Ectodermal cell (in vitro differentiated cells): ENCODE results near the gene LYRM4.

Experiments used
- H3K27ac ChIP-seq: 2 replicates; pipeline ENCODE4 v1.7.0; 2013; ENCODE audit warnings: mild to moderate bottlenecking, low read depth, low read length; ENCODE audit not compliant: insufficient read depth, poor library complexity, severe bottlenecking
- H3K27me3 ChIP-seq: 2 replicates; pipeline ENCODE4 v1.7.0; 2013; ENCODE audit warnings: mild to moderate bottlenecking, low read length; ENCODE audit not compliant: insufficient read depth, control insufficient read depth, poor library complexity, severe bottlenecking
- H3K36me3 ChIP-seq: one replicate; pipeline ENCODE4 v1.7.0; 2013; ENCODE audit warnings: low read length; ENCODE audit not compliant: control insufficient read depth, insufficient read depth
- H3K4me1 ChIP-seq: one replicate; pipeline ENCODE4 v1.7.0; 2013; ENCODE audit warnings: low read length; ENCODE audit not compliant: control insufficient read depth, insufficient read depth
- H3K4me3 ChIP-seq: 2 replicates; pipeline ENCODE4 v1.7.0; 2013; ENCODE audit warnings: low read depth, low read length, control low read depth; ENCODE audit not compliant: insufficient read depth
- H3K9me3 ChIP-seq: 2 replicates; pipeline ENCODE4 v1.7.0; 2013; ENCODE audit warnings: mild to moderate bottlenecking, low read length, moderate library complexity; ENCODE audit not compliant: control insufficient read depth
- WGBS, 2 experiments: methylation state at CpG; one replicate each; pipeline ENCODE4 v1.1.7; 2013; ENCODE audit warnings: missing lambda C conversion rate in 2 of 2; 5-methylcytosine and 5-hydroxymethylcytosine counted together

The LYRM4 gene

DNA sequence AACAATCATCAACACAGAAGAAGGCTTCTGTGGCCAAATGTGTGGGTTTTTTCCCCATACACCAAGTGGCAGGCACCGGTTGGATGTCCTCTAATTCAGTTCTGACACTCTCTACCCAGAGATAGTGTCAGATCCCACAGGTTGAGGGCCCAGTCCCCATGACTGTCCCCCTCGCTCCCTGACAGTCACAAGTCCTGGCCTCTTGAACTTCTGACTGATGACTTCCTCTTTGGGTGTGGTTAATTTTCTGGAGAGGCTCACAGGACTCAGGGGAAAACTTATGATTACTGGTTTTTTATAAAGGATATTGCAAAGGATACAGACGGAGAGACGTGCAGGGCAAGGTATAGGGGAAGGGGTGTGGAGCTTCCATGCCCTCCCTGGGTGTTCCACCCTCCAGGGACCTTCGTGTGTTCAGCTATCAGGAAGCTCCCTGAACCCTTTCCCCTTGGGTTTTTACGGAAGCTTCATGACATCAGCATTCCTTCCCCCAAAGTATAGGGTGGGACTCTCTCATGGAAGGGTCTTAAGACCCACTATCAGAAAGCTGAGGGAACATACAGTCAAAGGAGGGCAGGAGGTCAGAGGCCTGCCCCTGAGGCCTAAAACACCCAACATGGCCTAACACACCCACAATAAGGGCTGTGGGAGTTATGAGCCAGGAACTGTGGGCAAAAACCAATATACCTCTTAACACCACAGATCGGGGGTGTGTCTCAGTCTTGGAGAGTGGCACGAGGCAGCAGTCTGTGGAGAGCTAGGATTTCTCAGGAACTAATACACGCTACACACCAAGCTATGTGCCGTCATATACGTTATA lies 33.9 kb upstream of the LYRM4 start:
- Histone ChIP-seq H3K36me3 (no peaks in the 10 kb centered on the region), H3K9me3 (no peaks in the 10 kb centered on the region), H3K27ac (no peak overlapping the region), H3K4me1 (peaks cover 2% of the 10 kb centered on the region), H3K27me3 (no peaks in the 10 kb centered on the region), H3K4me3 (no peak overlapping the region)
- whole genome bisulfite sequencing, 2 experiments = 91 to 95% methylated on average over 7 to 11 of the region's 11 CpGs

DNA sequence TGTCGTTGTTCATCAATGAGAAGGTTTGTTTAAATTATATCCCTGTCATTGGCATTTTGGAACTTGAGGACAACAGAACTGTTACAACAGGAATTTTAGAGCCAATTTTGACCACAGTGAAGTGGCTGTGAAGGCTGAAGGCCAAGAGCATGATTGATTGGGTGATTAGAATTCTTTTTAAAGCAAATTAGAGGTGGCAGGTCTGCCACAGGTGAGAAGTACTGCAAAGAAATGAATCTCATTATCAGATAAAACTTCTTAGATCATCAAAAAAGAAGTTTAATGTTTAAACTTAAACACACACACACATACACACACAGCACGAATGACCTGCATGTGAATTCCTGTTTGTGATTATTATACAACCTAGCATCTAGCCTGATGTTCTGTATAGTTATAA lies 32.9 kb upstream of the LYRM4 start:
- Histone ChIP-seq H3K9me3 (no peaks in the 10 kb centered on the region), H3K27me3 (no peaks in the 10 kb centered on the region), H3K4me3 (no peak overlapping the region), H3K36me3 (no peaks in the 10 kb centered on the region), H3K27ac (no peak overlapping the region), H3K4me1 (peaks cover 2% of the 10 kb centered on the region)
- WGBS, 2 experiments = 91 to 95% methylated on average over 1 of the region's 2 CpGs

DNA sequence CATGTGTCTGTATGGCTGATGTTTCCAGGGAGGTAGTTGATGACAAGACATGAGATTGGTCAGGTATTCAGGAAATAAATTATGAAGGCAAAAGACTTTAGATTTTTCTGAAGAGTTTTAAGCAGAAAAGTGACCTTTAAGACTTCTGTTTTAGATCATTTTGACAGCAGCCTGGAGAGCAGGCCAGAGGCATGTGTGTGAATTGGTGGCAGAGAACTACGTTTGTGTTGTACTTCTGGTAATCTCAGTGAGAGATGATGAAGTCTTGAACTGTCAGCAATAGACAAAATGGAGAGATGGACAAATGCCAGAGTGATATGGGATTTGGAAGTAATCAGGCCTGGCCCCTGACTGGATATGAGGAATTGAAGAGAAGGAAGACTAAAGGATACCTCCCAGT lies 31.4 kb upstream of the LYRM4 start:
- no peaks in the 10 kb centered on the region for H3K36me3 ChIP-seq
- no peak overlapping the region for H3K27ac ChIP-seq
- WGBS, 2 experiments = 89 to 92% methylated on average over 1 of the region's 1 CpG
- H3K9me3 ChIP-seq = no peaks in the 10 kb centered on the region
- no peak overlapping the region for H3K4me3 ChIP-seq
- no peaks in the 10 kb centered on the region for H3K27me3 ChIP-seq
- H3K4me1 ChIP-seq = no peaks in the 10 kb centered on the region

DNA sequence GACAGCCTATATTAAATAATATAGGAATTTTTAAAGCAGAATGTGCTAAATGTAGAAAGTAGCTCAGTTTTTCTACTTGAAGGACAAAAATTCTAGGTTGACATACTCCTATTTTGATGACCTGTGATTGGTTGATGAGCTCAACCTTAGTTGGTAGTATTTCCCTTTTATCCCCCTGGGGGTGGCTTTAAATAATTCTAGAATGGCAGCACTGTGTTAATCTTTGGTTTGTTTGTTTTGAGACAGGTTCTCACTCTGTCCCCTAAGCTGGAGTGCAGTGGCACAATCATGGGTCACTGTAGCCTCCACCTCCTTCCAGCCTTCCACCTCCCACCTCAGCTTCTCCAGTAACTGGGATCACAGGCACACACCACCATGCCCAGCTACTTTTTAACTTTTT lies 29.8 kb upstream of the LYRM4 start:
- no peak overlapping the region for H3K4me3 ChIP-seq
- no peaks in the 10 kb centered on the region for H3K36me3 ChIP-seq
- H3K9me3 ChIP-seq = no peaks in the 10 kb centered on the region
- H3K4me1 ChIP-seq = no peaks in the 10 kb centered on the region
- H3K27ac ChIP-seq = no peak overlapping the region
- H3K27me3 ChIP-seq = no peaks in the 10 kb centered on the region

- Histone ChIP-seq H3K4me1 (no peaks in the 10 kb centered on the region), H3K4me3 (no peak overlapping the region), H3K27me3 (no peaks in the 10 kb centered on the region), H3K27ac (no peak overlapping the region), H3K36me3 (no peaks in the 10 kb centered on the region), H3K9me3 (no peaks in the 10 kb centered on the region)
- WGBS, 2 experiments = 100% methylated on average over 1 of the region's 1 CpG
These were observed 29.3 kb upstream of the LYRM4 start for GRCh38 chr6:5290097-5290496.

DNA sequence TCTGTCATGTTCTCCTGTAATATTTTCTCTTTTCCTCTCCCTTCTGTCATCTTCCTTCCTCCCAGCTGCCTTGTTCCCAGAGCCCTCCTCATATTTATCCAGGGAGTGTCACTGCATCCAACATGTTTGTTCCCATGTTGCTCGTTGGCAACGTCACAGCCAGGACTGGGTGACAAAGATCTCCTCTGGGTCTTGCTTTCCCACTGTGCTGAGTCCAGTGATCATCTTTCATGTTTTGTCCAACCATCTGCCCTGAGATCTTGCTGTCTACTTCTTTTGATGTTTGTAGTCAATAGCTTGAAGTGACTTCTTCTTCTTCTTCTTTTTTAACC lies 27.2 kb upstream of the LYRM4 start:
- 90 to 92% methylated on average over 2 of the region's 2 CpGs for WGBS, 2 experiments
- H3K36me3 ChIP-seq = no peaks in the 10 kb centered on the region
- no peaks in the 10 kb centered on the region for H3K4me1 ChIP-seq
- H3K9me3 ChIP-seq = no peaks in the 10 kb centered on the region
- H3K4me3 ChIP-seq = no peak overlapping the region
- no peak overlapping the region for H3K27ac ChIP-seq
- no peaks in the 10 kb centered on the region for H3K27me3 ChIP-seq

GRCh38 chr6:5287205-5287965 lies 26.6 kb upstream of the LYRM4 start:
- 89 to 94% methylated on average over 12 of the region's 12 CpGs for WGBS, 2 experiments
- Histone ChIP-seq H3K4me3 (no peak overlapping the region), H3K4me1 (no peaks in the 10 kb centered on the region), H3K9me3 (no peaks in the 10 kb centered on the region), H3K27me3 (no peaks in the 10 kb centered on the region), H3K36me3 (no peaks in the 10 kb centered on the region), H3K27ac (no peak overlapping the region)

DNA sequence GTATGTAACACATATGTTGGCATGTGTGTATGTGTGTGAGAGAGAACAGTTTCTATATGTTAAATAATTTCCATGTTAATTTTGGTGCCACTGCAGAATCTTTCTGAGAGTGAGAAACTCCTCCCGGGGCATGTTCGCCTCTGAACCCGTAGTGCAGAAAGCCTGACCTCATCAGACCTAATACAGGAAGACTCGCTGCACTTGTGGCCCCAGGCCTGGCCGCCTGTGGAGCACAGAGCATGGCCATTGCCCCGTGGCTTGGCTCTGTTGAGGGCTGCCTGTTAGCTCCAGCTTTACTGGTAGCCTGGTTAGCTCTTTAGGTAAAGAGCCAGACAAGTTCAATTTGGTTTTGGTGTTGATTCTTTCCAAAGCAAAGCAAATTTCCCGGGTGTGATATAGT lies 26.0 kb upstream of the LYRM4 start:
- Histone ChIP-seq H3K9me3 (no peaks in the 10 kb centered on the region), H3K27ac (no peak overlapping the region), H3K27me3 (no peaks in the 10 kb centered on the region), H3K4me3 (no peak overlapping the region), H3K36me3 (no peaks in the 10 kb centered on the region), H3K4me1 (no peaks in the 10 kb centered on the region)
- 95 to 98% methylated on average over 7 of the region's 7 CpGs for WGBS, 2 experiments

GRCh38 chr6:5285526-5285925 lies 24.8 kb upstream of the LYRM4 start:
- Histone ChIP-seq H3K4me1 (no peaks in the 10 kb centered on the region), H3K27me3 (no peaks in the 10 kb centered on the region), H3K36me3 (no peaks in the 10 kb centered on the region), H3K9me3 (no peaks in the 10 kb centered on the region), H3K4me3 (no peak overlapping the region), H3K27ac (no peak overlapping the region)
- WGBS, 2 experiments = 92 to 97% methylated on average over 5 of the region's 5 CpGs

- no peaks in the 10 kb centered on the region for H3K36me3 ChIP-seq
- H3K9me3 ChIP-seq = no peaks in the 10 kb centered on the region
- H3K4me1 ChIP-seq = no peaks in the 10 kb centered on the region
- no peaks in the 10 kb centered on the region for H3K27me3 ChIP-seq
- no peak overlapping the region for H3K27ac ChIP-seq
- no peak overlapping the region for H3K4me3 ChIP-seq
- 84 to 90% methylated on average over 6 of the region's 6 CpGs for WGBS, 2 experiments
These were observed 24.3 kb upstream of the LYRM4 start for GRCh38 chr6:5285081-5285480.
